ENCODE measurements around the gene YLPM1.
"Not testable (repeated sequence)": the region's sequence is repeated elsewhere in the genome, so short reads cannot be mapped to it uniquely, and the experiment has no call there.

YLPM1 gene, protein sequence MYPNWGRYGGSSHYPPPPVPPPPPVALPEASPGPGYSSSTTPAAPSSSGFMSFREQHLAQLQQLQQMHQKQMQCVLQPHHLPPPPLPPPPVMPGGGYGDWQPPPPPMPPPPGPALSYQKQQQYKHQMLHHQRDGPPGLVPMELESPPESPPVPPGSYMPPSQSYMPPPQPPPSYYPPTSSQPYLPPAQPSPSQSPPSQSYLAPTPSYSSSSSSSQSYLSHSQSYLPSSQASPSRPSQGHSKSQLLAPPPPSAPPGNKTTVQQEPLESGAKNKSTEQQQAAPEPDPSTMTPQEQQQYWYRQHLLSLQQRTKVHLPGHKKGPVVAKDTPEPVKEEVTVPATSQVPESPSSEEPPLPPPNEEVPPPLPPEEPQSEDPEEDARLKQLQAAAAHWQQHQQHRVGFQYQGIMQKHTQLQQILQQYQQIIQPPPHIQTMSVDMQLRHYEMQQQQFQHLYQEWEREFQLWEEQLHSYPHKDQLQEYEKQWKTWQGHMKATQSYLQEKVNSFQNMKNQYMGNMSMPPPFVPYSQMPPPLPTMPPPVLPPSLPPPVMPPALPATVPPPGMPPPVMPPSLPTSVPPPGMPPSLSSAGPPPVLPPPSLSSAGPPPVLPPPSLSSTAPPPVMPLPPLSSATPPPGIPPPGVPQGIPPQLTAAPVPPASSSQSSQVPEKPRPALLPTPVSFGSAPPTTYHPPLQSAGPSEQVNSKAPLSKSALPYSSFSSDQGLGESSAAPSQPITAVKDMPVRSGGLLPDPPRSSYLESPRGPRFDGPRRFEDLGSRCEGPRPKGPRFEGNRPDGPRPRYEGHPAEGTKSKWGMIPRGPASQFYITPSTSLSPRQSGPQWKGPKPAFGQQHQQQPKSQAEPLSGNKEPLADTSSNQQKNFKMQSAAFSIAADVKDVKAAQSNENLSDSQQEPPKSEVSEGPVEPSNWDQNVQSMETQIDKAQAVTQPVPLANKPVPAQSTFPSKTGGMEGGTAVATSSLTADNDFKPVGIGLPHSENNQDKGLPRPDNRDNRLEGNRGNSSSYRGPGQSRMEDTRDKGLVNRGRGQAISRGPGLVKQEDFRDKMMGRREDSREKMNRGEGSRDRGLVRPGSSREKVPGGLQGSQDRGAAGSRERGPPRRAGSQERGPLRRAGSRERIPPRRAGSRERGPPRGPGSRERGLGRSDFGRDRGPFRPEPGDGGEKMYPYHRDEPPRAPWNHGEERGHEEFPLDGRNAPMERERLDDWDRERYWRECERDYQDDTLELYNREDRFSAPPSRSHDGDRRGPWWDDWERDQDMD (N-terminal part only)

DNA sequence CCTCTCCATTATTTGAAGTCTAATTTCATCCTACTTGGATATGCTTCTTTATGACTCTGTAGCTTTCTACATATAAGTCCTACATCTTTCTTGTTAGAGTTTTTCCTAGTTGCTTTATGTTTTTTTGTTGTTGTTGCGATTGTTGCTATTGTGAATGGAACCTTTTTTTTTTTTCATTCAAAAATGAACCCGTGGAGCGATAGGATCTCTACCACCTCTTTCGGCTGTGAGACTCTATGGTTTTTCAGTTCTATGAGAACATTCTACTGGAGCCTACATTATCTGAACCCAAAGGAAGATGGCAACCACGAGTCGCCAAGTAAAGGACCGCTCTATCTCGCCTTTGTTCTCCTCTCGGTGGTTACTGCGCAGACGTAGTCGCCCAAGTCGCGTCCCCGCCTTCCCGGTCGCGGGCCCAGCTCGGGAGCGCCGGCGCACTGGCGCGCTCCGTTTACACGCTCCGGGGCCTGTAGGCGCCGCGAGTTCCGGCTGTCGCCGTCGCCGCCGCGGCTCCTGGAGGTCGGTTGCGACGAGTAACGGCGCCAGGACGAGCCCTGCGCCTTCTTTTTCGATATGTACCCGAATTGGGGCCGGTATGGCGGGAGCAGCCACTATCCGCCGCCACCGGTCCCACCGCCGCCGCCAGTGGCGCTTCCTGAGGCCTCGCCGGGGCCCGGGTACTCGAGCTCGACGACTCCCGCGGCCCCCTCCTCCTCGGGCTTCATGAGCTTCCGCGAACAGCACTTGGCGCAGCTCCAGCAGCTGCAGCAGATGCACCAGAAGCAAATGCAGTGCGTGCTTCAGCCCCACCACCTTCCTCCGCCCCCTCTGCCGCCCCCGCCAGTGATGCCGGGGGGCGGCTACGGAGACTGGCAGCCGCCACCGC lies at the start of gene YLPM1:
TSS of gene YLPM1 (plus strand) at position 400 of the 886 bp plus-strand sequence. CDS start at position 574, 174 bp downstream.
- peak; percentile 96 for DNase-seq

DNA sequence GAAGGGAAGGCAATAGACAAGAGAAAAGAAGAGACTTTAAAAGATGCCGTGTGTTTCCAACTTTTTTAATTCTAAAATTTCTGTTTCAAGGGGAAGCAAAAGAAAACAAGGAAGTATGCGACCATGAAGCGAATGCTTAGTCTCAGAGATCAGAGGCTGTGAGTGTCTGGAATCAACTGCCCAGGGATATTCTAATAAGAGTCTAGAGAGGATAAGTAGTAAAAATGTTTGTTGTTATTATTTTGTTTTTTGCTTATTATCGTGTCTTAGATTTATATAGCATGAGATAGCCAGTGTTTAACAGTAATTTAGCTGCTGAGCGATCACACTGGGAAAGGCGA lies 49.8 kb upstream of the YLPM1 start:
- DNase-seq = no peak

DNA sequence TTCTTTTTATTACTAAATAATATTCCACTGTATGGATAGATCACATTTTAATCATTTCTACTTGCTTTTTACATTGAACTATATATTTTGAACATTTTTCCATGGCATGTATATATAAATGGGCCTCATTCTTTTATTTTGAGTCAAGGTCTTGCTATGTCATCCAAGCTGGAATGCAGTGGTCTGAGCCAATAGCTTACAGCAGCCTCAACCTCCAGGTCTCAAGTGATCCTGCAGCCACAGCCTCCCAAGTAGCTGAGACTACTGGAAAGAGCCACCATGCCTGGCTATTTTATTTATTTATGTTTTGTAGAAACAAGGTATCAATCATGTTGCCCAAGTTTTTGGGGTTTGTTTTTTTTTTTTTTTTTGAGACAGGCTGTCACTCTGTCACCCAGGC lies 42.6 kb upstream of the YLPM1 start:
- no peak for DNase-seq

DNA sequence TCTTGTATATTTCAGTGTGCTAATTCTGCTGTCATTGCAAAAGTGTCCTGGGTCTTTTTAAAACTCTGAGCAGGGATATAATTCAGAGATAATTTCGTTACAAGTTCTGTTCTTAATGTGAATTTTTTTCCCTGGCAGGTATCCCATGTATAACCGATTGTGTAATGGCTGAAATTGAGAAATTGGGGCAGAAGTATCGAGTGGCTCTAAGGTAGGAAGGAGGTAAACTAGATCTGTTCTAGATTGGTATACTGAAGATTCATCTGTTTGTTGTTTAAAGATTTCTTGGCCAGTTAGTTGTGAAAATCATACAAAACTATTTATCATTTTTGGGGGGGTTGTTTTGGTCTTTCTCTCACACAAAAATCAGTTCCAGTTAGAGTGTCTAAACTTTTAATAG lies 40.0 kb upstream of the YLPM1 start:
- DNase-seq = no peak

DNA sequence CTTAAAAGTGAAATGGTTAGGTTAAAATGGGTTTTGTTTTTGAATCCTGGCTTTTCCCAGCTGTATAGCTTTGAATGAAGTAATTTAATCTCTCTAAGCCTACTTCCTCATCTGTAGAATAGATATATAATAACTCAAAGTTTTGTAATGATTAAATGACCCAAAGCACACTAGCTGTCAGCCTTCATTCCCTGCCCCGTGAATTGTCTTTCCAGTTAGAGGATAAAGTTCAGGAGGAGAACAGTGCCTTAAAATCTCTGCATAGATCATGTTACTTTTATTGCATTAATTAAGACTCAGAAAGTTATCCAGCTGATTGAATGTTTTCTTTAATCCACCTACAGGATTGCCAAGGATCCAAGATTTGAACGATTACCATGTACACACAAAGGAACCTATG lies 30.7 kb upstream of the YLPM1 start:
- DNase-seq = no peak

DNA sequence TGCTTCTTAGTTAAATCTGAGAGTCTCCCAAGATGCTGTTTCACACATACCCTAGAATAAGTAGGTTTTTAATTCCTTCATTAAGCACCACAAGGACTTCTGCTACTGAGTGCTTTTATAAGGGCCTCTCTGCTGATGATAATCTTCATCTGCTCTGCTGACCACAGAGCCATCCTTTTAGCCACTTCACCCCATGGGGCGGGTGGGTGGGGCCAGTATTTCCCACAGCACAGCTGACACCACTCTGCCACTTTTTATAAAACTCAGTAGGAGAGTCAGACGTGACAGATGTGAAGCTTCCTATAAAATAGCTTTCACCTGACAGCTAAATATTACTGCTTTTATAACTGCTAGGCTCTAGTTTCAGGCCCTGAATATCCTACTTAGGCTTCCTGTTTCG lies 29.9 kb upstream of the YLPM1 start:
- DNase-seq = no peak

DNA sequence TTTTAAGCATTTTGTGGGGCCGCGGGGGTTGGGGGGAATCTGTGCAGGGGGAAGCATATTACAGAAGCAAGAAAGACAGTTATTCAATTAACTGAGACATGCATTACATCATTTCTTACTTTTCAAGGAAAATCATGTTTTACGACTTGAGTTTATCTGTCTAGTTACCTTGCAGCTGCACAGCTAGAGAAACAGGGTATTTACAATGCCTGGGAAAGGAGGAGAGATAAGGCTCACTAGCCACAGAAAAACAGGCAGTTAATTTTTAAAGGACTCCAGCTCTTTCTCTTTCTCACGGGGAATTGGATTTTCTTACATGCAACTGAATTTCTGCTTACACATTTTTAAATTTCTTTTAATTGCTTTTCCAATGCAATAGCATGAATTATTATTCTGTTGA lies 28.0 kb upstream of the YLPM1 start:
- no peak for DNase-seq

DNA sequence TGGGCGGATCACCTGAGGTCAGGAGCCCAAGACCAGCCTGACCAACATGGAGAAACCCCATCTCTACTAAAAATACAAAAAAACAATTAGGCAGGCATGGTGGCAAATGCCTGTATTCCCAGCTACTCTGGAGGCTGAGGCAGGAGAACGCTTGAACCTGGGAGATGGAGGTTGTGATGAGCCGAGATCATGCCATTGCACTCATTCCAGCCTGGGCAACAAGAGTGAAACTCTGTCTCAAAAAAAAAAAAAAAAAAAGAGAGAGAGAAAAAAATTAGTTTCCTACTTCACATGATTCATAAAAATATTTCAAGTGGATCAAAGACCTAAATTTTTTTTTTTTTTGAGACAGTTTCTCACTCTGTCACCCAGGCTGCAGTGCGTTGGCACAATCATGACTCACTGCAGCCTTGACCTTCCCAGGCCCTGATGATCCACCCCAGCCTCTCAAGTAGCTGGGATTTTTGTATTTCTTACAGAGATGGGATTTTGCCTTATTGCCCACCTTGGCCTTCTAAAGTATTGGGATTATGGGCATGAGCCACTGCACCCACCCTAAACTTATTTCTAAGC lies 25.3 kb upstream of the YLPM1 start:
- no peak for DNase-seq

DNA sequence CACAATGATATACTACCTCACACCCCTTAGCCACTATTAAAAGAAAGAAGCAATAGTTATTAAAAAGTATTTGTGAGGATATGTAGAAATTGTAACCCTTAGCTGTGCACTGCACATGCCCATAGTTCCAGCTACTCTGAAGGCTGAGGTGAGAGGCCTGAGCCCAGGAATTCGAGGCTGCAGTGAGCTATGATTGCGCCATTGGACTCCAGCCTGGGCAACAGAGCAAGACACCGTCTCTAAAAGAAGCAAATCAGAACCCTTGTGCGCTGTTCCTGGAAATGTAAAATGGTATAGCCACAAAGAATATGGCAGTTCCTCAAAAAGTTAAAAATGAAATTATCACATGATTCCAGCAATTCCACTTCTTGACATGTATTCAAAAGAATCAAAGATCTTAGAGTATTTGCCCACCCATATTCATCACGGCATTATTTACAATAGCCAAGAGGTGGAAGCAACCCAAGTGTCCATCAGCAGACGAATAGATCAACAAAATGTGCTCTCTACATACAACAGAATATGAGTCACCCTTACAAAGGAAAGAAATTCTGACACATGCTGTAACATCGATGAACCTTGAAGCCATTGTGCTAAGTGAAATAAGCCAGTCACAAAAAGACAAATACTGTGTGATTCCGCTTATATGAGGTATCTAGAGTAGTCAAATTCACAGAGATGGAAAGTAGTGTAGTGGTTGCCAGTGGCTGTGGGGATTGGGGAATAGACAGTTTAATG lies 23.7 kb upstream of the YLPM1 start:
- no peak for DNase-seq

DNA sequence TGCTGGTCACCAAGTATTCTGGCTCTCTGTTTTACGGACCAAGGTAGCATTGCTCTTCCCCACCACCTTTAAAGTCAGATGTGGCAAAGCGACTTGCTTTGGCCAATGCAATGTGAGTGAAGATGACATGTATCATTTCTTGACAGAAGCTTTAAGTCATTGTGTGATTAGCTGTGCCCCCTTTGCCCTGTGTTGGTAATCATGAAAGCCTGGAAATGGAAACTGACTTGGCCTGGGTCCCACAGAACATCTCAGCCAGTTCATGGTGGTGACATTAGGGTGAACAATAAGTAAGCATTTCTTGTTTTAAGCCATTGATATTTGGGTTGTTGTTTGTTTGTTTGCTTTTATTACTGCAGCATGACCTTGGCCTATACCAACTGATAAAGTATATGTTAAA lies 15.9 kb upstream of the YLPM1 start:
- DNase-seq = no peak

DNA sequence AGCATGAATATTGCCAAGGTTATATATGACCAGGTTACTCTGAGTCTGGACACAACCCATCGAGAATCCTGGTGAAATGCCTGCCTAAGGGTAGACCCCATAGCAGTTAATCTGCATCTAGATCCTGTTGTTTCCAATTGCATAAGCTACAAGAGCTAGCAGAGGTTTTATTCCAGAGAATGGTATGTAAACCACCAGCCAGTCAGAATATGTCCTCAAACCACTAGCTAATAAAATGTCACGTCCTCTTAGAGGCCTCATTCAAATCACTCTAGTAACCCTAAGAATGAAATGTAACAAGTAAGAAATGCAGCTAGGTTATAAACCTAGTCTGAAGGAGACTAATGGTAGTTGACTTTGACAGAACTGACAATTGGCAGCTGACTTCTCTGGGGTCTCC lies 9.0 kb upstream of the YLPM1 start:
- no peak for DNase-seq

DNA sequence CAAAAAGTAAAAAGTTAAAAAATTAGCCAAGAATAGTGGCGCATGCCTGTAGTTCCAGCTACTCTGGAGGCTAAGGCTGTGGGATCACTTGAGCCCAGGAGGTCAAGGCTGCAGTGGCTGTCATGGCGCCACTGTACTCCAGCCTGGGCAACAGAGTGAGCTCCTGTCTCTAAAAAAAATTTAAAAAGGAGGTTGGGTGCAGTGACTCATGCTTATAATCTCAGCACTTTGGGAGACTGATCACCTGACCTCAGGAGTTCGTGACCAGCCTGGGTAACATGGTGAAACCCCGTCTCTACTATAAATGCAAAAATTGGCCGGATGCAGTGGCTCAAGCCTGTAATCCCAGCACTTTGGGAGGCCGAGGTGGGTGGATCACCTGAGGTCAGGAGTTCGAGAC lies 8.2 kb upstream of the YLPM1 start:
- no peak for DNase-seq

DNA sequence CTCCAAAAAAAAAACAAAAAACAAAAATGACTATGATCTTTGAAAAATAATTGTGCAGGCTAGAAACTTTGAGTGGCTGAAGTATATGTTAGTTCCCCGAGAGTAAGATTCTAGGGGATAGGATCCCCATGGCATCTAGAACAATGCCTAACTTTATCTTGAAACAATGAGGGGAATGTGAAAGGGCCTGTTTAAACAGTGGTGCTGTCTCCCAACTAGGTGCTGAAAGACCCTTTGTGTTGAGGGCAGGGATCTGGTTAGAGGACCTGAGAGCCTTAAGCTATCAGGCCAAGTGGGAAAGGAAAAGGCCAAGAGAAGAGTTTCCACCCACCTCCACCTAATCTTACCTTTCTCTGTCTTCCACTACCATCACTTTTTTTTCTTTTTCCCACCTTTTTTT lies 6.8 kb upstream of the YLPM1 start:
- DNase-seq = no peak

DNA sequence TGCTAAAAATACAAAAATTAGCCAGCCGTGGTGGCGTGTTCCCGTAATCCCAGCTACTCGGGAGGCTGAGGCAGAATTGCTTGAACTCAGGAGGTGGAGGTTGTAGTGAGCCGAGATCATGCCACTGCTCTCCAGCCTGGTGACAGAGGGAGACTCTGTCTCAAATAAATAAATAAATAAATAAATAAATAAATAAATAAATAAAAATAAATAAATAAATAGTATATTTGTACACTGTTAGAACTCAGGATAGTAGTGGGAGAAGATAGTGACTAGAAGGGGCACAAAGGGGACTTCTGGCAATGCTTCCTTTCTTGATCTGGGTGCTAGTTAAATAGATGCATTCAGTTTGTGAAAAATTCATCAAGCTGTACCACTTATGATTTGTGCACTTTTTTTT lies 4.6 kb upstream of the YLPM1 start:
- DNase-seq = not testable (repeated sequence)

DNA sequence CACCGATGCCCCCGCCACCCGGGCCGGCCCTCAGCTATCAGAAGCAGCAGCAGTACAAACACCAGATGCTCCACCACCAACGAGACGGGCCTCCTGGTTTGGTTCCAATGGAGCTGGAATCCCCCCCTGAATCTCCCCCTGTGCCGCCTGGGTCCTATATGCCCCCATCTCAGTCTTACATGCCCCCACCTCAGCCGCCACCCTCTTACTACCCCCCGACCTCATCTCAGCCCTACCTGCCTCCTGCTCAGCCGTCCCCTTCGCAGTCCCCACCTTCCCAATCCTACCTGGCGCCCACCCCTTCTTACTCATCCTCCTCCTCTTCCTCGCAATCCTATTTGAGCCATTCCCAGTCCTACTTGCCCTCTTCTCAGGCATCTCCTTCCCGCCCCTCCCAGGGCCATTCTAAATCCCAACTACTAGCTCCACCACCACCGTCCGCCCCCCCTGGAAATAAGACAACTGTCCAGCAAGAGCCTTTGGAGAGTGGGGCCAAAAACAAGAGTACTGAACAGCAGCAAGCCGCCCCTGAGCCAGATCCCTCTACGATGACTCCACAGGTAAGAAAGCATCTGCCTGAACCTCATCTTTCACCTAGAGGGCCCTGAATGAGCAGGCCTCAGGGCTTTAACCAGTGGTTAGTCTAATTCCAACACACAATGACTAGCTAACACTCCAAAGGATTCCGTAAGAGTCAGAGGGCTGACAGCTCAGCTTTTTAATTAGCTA lies 851 bp downstream of the YLPM1 start:
- DNase-seq = peak; percentile 35

DNA sequence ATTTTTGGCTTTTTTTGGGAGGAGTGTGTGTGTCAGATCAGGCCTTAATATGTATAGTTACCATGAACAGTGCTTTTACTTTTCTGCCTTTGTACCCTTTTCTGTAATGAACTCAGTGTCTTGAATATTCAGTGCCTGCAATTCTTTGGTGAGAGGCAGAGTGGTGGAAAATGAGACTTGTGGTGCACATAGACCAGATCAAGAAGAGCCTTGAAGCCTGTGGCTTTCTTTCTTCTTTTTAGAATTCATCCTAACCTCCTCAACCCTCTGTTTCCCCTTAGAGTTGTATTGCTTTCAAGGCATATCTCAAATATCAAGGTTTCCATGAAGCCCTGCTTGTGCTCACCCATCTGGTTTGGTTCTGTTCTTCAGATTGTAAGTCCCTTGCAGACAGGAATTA lies 2.6 kb downstream of the YLPM1 start:
- DNase-seq = peak; percentile 10

DNA sequence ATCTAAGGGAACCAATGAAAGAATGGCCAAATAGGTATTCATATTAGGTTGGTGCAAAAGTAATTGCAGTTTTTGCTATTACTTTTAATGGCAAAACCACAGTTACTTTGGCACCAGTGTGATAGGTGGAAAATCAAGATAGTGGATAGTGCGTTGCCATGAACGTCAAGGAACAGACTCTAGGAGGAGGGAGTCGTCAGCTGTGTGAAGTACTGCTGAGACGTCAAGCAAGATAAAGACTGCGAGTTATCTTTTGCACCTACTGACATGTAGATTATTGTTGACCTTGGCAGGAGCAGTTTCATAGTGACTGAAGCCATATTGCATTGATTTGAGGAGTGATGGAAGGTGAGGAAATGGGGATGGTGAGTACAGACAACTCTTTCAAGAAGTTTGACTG lies 8.3 kb downstream of the YLPM1 start:
- no peak for DNase-seq

DNA sequence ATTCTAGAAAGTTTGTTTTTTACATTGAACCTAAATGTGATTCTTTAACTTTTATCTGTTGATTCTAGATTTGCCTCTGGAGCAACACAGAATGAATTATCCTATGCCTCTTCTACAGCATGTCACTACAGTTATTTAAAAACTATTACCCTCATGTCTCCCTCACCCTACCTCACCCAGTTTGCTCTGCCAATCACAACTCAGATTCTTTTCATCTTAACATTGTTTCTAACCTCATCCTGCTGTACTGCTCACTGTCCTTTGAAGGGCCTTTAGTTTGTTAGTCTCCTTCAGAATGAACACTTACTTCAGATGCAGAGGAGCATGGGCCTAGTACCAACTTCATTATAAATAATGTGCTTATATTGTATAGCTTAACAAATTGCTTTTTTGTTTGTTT lies 21.5 kb downstream of the YLPM1 start:
- no peak for DNase-seq

DNA sequence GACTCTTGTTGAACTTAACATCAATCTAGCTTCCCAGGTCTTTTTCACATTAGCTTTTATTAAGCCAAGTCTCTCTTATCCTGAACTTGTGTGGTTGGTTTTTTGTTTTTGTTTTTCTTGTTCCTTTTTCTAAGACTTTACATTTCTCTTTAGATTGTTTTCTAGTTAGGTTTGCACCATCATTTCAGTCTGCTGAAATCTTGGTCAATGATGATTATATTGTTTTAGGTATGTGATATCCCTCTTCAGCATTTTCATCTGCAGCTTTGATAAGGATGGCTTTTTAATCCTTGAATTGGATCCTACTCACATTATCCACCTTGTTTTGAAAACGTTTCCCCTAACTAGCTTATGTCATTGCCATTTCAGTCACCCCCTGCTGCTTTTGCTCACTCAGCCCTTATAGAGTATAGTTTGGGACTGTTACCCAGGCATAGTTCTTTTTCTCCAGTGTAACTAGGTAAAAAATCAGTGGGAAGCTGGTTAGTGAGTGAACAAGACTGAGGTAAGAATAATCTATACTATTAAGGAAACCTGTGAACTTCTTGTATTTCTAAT lies 22.0 kb downstream of the YLPM1 start:
- no peak for DNase-seq

DNA sequence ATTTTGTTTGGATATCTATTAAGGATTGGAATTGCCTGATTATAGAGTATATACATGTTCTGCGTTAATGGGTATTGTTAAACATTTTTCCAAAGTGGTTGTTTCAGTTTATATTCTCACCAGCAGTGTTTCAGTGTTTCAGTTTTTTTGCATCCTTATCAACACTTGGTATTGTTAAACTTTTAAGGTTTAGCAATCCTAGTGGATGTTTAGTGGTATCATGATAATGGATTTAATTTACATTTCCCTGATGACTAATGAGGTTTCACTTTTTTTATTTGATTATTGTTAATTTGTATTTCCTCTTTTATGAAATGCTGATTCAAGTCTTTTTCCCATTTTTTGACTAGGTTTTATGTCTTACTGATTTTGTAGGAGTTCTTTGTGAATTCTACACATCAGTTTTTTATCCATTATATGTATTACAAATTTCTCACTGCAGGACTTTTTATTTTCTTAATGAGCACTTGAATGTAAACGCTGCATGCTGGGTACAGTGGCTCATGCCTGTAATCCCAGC lies 23.7 kb downstream of the YLPM1 start:
- no peak for DNase-seq
